Mesendoderm (in vitro differentiated cells): ENCODE measurements around the gene THSD4.

Experiments used
- DNase-seq: peaks from one replicate; pipeline ENCODE4 v3.0.0; 2013
- H2AK5ac ChIP-seq: 2 replicates; pipeline ENCODE4 v1.6.1; 2013; ENCODE audit warnings: low read length, inconsistent platforms
- H2BK120ac ChIP-seq: 2 replicates; pipeline ENCODE4 v1.6.1; 2013; ENCODE audit warnings: low read depth, mild to moderate bottlenecking, low read length, moderate library complexity, mixed read lengths
- H2BK15ac ChIP-seq: replicated peaks from 2 replicates; pipeline ENCODE4 v1.6.1; 2013; ENCODE audit warnings: low read depth, mild to moderate bottlenecking, moderate library complexity
- H2BK5ac ChIP-seq: 2 replicates; pipeline ENCODE4 v1.6.1; 2013; ENCODE audit warnings: low read length, inconsistent platforms
- H3K18ac ChIP-seq: 2 replicates; pipeline ENCODE4 v1.6.1; 2013; ENCODE audit warnings: mild to moderate bottlenecking, low read length, mixed read lengths
- H3K23ac ChIP-seq: one replicate; pipeline ENCODE4 v1.6.1; 2013; ENCODE audit warnings: low read length
- H3K27ac ChIP-seq: 2 replicates; pipeline ENCODE4 v1.5.1; 2013; ENCODE audit warnings: low read depth, mild to moderate bottlenecking, inconsistent platforms, low read length, moderate library complexity
- H3K27me3 ChIP-seq: 2 replicates; pipeline ENCODE4 v1.6.1; 2013; ENCODE audit warnings: low read length, control low read depth, mild to moderate bottlenecking, inconsistent platforms; ENCODE audit not compliant: insufficient read depth, poor library complexity
- H3K36me3 ChIP-seq: 2 replicates; pipeline ENCODE4 v1.6.1; 2013; ENCODE audit warnings: low read length, inconsistent platforms; ENCODE audit not compliant: control insufficient read depth, insufficient read depth
- H3K4ac ChIP-seq: one replicate; pipeline ENCODE4 v1.6.1; 2013; ENCODE audit warnings: low read depth, mild to moderate bottlenecking, low read length, moderate library complexity
- H3K4me1 ChIP-seq: 2 replicates; pipeline ENCODE4 v1.6.1; 2013; ENCODE audit warnings: low read depth, low read length, inconsistent platforms; ENCODE audit not compliant: control insufficient read depth
- H3K4me2 ChIP-seq: 2 replicates; pipeline ENCODE4 v1.6.1; 2013; ENCODE audit warnings: low read length
- H3K4me3 ChIP-seq: 2 replicates; pipeline ENCODE4 v1.5.1; 2013; ENCODE audit warnings: mild to moderate bottlenecking, low read length
- H3K56ac ChIP-seq: one replicate; pipeline ENCODE4 v1.6.1; 2013; ENCODE audit warnings: low read length
- H3K79me1 ChIP-seq: 2 replicates; pipeline ENCODE4 v1.6.1; 2013; ENCODE audit warnings: low read length, inconsistent platforms
- H3K79me2 ChIP-seq: 2 replicates; pipeline ENCODE4 v1.6.1; 2013; ENCODE audit warnings: mild to moderate bottlenecking, low read length; ENCODE audit not compliant: control insufficient read depth, insufficient read depth
- H3K9ac ChIP-seq: 2 replicates; pipeline ENCODE4 v1.6.1; 2013; ENCODE audit warnings: low read length, inconsistent platforms
- H4K5ac ChIP-seq: one replicate; pipeline ENCODE4 v1.6.1; 2013; ENCODE audit warnings: low read length
- H4K8ac ChIP-seq: one replicate; pipeline ENCODE4 v1.6.1; 2013; ENCODE audit warnings: low read depth, mild to moderate bottlenecking, control low read depth, low read length, moderate library complexity
- WGBS: extraction: QIAGEN DNeasy Blood & Tissue Kit; methylation state at CpG from one replicate; pipeline ENCODE4 v1.1.7; 2013; ENCODE audit warnings: low lambda C conversion rate, missing lambda C conversion rate; ENCODE audit not compliant: insufficient coverage; ENCODE audit errors: extremely low coverage; 5-methylcytosine and 5-hydroxymethylcytosine counted together

The THSD4 gene

GRCh38 chr15:71146580-71146982 lies 31.3 kb downstream of the THSD4 start:
- H3K27me3 ChIP-seq: no peaks in the 10 kb centered on the region
- H4K8ac ChIP-seq: no peak overlapping the region
- H2BK5ac ChIP-seq: no peak overlapping the region

DNA sequence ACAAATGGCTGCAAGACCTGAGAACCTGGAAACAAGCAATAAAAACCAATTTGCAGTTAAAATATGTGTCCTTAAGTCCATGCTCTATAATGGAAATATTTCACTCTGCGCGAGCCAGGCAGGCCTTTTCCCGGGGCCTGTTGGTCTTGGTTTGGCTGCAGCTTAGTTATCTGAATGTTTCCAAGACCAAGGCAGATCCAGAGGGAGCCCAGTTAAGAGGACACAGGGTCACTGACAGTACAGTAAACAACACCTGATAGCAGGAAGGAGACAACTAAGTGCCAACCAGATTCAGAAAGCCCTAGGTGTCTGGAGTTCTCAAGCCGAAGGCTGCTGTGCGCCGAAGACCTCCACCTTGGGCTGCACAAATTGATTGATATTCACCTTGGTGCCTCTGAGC lies 32.8 kb downstream of the THSD4 start:
- no peak overlapping the region for H3K27ac ChIP-seq
- H3K4me2 ChIP-seq: no peak overlapping the region
- H2AK5ac ChIP-seq: no peak overlapping the region
- H3K79me2 ChIP-seq: no peaks in the 10 kb centered on the region
- no peak overlapping the region for H4K8ac ChIP-seq
- H3K4ac ChIP-seq: no peak overlapping the region
- H2BK5ac ChIP-seq: no peak overlapping the region
- no peaks in the 10 kb centered on the region for H3K27me3 ChIP-seq
- no peak overlapping the region for H3K23ac ChIP-seq
- no peak overlapping the region for H3K56ac ChIP-seq
- no peak overlapping the region for H3K9ac ChIP-seq
- no peak overlapping the region for H3K4me3 ChIP-seq
- no peak overlapping the region for H4K5ac ChIP-seq
- peak; percentile 21 for DNase-seq
- no peak overlapping the region for H2BK15ac ChIP-seq
- H3K4me1 ChIP-seq: no peaks in the 10 kb centered on the region
- WGBS: no CpG with 5 or more reads among the region's 6 CpGs
- no peak overlapping the region for H2BK120ac ChIP-seq
- H3K79me1 ChIP-seq: no peaks in the 10 kb centered on the region
- no peak overlapping the region for H3K18ac ChIP-seq
- H3K36me3 ChIP-seq: no peaks in the 10 kb centered on the region

More at GRCh38 chr15:71146580-71146982, 31.3 kb downstream of the THSD4 start:
- Histone ChIP-seq H3K36me3 (no peaks in the 10 kb centered on the region), H3K4me1 (no peaks in the 10 kb centered on the region), H3K27ac (no peak overlapping the region), H3K9ac (no peak overlapping the region), H3K23ac (no peak overlapping the region), H2AK5ac (no peak overlapping the region), H2BK120ac (no peak overlapping the region), H2BK15ac (no peak overlapping the region), H3K56ac (no peak overlapping the region), H3K4me3 (no peak overlapping the region), H3K4me2 (no peak overlapping the region), H4K5ac (no peak overlapping the region), H3K79me2 (no peaks in the 10 kb centered on the region), H3K18ac (no peak overlapping the region), H3K4ac (no peak overlapping the region), H3K79me1 (no peaks in the 10 kb centered on the region)
- no peak for DNase-seq
- WGBS: no CpG with 5 or more reads among the region's 4 CpGs

- Histone ChIP-seq H3K79me2 (no peaks in the 10 kb centered on the region), H3K9ac (no peak overlapping the region), H3K27ac (no peak overlapping the region), H3K18ac (no peak overlapping the region), H3K4me3 (no peak overlapping the region), H2BK15ac (no peak overlapping the region), H3K56ac (no peak overlapping the region), H2BK5ac (no peak overlapping the region), H3K27me3 (no peaks in the 10 kb centered on the region), H4K5ac (no peak overlapping the region), H3K36me3 (no peaks in the 10 kb centered on the region), H3K23ac (no peak overlapping the region), H3K4me2 (no peak overlapping the region), H2AK5ac (no peak overlapping the region), H4K8ac (no peak overlapping the region), H3K79me1 (no peaks in the 10 kb centered on the region), H3K4ac (no peak overlapping the region), H3K4me1 (no peaks in the 10 kb centered on the region), H2BK120ac (no peak overlapping the region)
- DNase-seq: no peak
- WGBS: no CpG with 5 or more reads among the region's 7 CpGs
These were observed 34.6 kb downstream of the THSD4 start for GRCh38 chr15:71149646-71150557.

- Histone ChIP-seq H3K4me1 (no peaks in the 10 kb centered on the region), H3K79me2 (no peaks in the 10 kb centered on the region), H3K27ac (no peak overlapping the region), H3K27me3 (no peaks in the 10 kb centered on the region), H3K23ac (no peak overlapping the region), H3K56ac (no peak overlapping the region), H3K9ac (no peak overlapping the region), H4K5ac (no peak overlapping the region), H2BK15ac (no peak overlapping the region), H3K4me3 (no peak overlapping the region), H3K18ac (no peak overlapping the region), H2BK120ac (no peak overlapping the region), H3K4ac (no peak overlapping the region), H4K8ac (no peak overlapping the region), H3K79me1 (no peaks in the 10 kb centered on the region), H2AK5ac (no peak overlapping the region), H2BK5ac (no peak overlapping the region), H3K36me3 (no peaks in the 10 kb centered on the region), H3K4me2 (no peak overlapping the region)
- no CpG with 5 or more reads among the region's 2 CpGs for WGBS
- DNase-seq: peak; percentile 22
These were observed 35.8 kb downstream of the THSD4 start for GRCh38 chr15:71151081-71151480.

GRCh38 chr15:71152542-71152941 lies 37.3 kb downstream of the THSD4 start:
- Histone ChIP-seq H3K79me1 (no peaks in the 10 kb centered on the region), H2BK15ac (no peak overlapping the region), H3K4me2 (no peak overlapping the region), H4K8ac (no peak overlapping the region), H3K4me1 (no peaks in the 10 kb centered on the region), H3K27me3 (no peaks in the 10 kb centered on the region), H2BK120ac (no peak overlapping the region), H3K79me2 (no peaks in the 10 kb centered on the region), H3K23ac (no peak overlapping the region), H2BK5ac (no peak overlapping the region), H3K27ac (no peak overlapping the region), H2AK5ac (no peak overlapping the region), H3K18ac (no peak overlapping the region), H4K5ac (no peak overlapping the region), H3K4ac (no peak overlapping the region), H3K9ac (no peak overlapping the region), H3K56ac (no peak overlapping the region), H3K4me3 (no peak overlapping the region), H3K36me3 (no peaks in the 10 kb centered on the region)
- WGBS: no CpG with 5 or more reads among the region's 7 CpGs
- no peak for DNase-seq
